H9 (cell line): ENCODE measurements around the gene ITM2C. TPM values are rescaled to one million over a fixed set of nuclear protein-coding genes. Genes with fewer than 3 reads are reported as not detected.
A peak's percentile ranks its signal among the peaks of the same experiment; 100 is the strongest.

Experiments
- DNase-seq: peaks from one replicate; pipeline ENCODE4 v3.0.0-alpha.2; 2017
- H2AFZ ChIP-seq: one replicate; pipeline ENCODE4 v1.6.1; 2013; ENCODE audit warnings: mild to moderate bottlenecking, low read length, control low read depth, moderate library complexity
- H2AK5ac ChIP-seq: 2 replicates; pipeline ENCODE4 v1.6.1; 2013; ENCODE audit warnings: low read length, control low read depth, mixed read lengths; ENCODE audit not compliant: insufficient read length
- H2BK120ac ChIP-seq: one replicate; pipeline ENCODE4 v1.6.1; 2013; ENCODE audit warnings: low read depth, mild to moderate bottlenecking, low read length, control low read depth, inconsistent platforms; ENCODE audit not compliant: poor library complexity, severe bottlenecking
- H2BK12ac ChIP-seq: 2 replicates; pipeline ENCODE4 v1.6.1; 2013; ENCODE audit warnings: low read length, control low read depth, mixed read lengths, low read depth; ENCODE audit not compliant: insufficient read length
- H2BK15ac ChIP-seq: 2 replicates; pipeline ENCODE4 v1.6.1; 2013; ENCODE audit warnings: low read depth, low read length, control low read depth
- H2BK20ac ChIP-seq: one replicate; pipeline ENCODE4 v1.6.1; 2013; ENCODE audit warnings: low read depth, mild to moderate bottlenecking, low read length, control low read depth, inconsistent platforms; ENCODE audit not compliant: poor library complexity, severe bottlenecking
- H2BK5ac ChIP-seq: 2 replicates; pipeline ENCODE4 v1.6.1; 2013; ENCODE audit warnings: low read length, control low read depth, mixed read lengths; ENCODE audit not compliant: insufficient read length
- H3K14ac ChIP-seq: 2 replicates; pipeline ENCODE4 v1.6.1; 2013; ENCODE audit warnings: low read length, control low read depth; ENCODE audit not compliant: insufficient read depth
- H3K18ac ChIP-seq: 2 replicates; pipeline ENCODE4 v1.6.1; 2013; ENCODE audit warnings: low read depth, mild to moderate bottlenecking, mixed read lengths, low read length, control low read depth; ENCODE audit not compliant: insufficient read length
- H3K23ac ChIP-seq: 2 replicates; pipeline ENCODE4 v1.6.1; 2013; ENCODE audit warnings: low read length, control low read depth, mixed read lengths, low read depth; ENCODE audit not compliant: insufficient read length
- H3K23me2 ChIP-seq: 2 replicates; pipeline ENCODE4 v1.6.1; 2013; ENCODE audit warnings: low read depth, mild to moderate bottlenecking, mixed read lengths, low read length, control low read depth; ENCODE audit not compliant: insufficient read length, poor library complexity, severe bottlenecking
- H3K27ac ChIP-seq: 2 replicates; pipeline ENCODE4 v1.5.1; 2013; ENCODE audit warnings: low read length, control low read depth, mixed read lengths, low read depth; ENCODE audit not compliant: insufficient read length
- H3K27me3 ChIP-seq: 2 replicates; pipeline ENCODE4 v1.6.1; 2013; ENCODE audit warnings: low read length, control low read depth, inconsistent platforms; ENCODE audit not compliant: insufficient read depth
- H3K4ac ChIP-seq: 2 replicates; pipeline ENCODE4 v1.6.1; 2013; ENCODE audit warnings: low read depth, mild to moderate bottlenecking, control low read depth, inconsistent platforms, low read length, moderate library complexity
- H3K4me1 ChIP-seq: 2 replicates; pipeline ENCODE4 v1.6.1; 2013; ENCODE audit warnings: low read length, control low read depth, inconsistent platforms; ENCODE audit not compliant: insufficient read depth
- H3K4me2 ChIP-seq: 2 replicates; pipeline ENCODE4 v1.6.1; 2013; ENCODE audit warnings: low read length, control low read depth, mixed read lengths; ENCODE audit not compliant: insufficient read length, insufficient read depth
- H3K56ac ChIP-seq: 2 replicates; pipeline ENCODE4 v1.6.1; 2013; ENCODE audit warnings: low read depth, mild to moderate bottlenecking, mixed read lengths, low read length, control low read depth; ENCODE audit not compliant: insufficient read length
- H3K79me1 ChIP-seq: 2 replicates; pipeline ENCODE4 v1.6.1; 2013; ENCODE audit warnings: low read depth, mild to moderate bottlenecking, moderate library complexity, low read length, control low read depth, inconsistent platforms; ENCODE audit not compliant: insufficient read depth, poor library complexity, severe bottlenecking
- H3K79me2 ChIP-seq: 2 replicates; pipeline ENCODE4 v1.6.1; 2013; ENCODE audit warnings: low read length, control low read depth, inconsistent platforms; ENCODE audit not compliant: insufficient read depth
- H3K9ac ChIP-seq: 2 replicates; pipeline ENCODE4 v1.6.1; 2013; ENCODE audit warnings: low read length, control low read depth, mixed read lengths; ENCODE audit not compliant: insufficient read length; ENCODE audit errors: extremely low read depth
- H3K9me3 ChIP-seq: one replicate; pipeline ENCODE4 v1.6.1; 2013; ENCODE audit warnings: low read depth, low read length, inconsistent platforms; ENCODE audit not compliant: control insufficient read depth
- H3T11ph ChIP-seq: one replicate; pipeline ENCODE4 v1.6.1; 2013; ENCODE audit warnings: mild to moderate bottlenecking, low read length, control low read depth, inconsistent platforms
- H4K20me1 ChIP-seq: one replicate; pipeline ENCODE4 v1.6.1; 2013; ENCODE audit not compliant: control insufficient read depth, insufficient read length, insufficient read depth
- H4K5ac ChIP-seq: 2 replicates; pipeline ENCODE4 v1.6.1; 2013; ENCODE audit warnings: low read depth, mild to moderate bottlenecking, mixed read lengths, low read length, control low read depth; ENCODE audit not compliant: insufficient read length
- H4K8ac ChIP-seq: replicated peaks from 2 replicates; pipeline ENCODE4 v1.6.1; 2013; ENCODE audit warnings: low read length, control low read depth, mixed read lengths, low read depth; ENCODE audit not compliant: insufficient read length
- H4K91ac ChIP-seq: 2 replicates; pipeline ENCODE4 v1.6.1; 2013; ENCODE audit warnings: low read depth, mild to moderate bottlenecking, moderate library complexity, mixed read lengths, low read length, control low read depth; ENCODE audit not compliant: insufficient read length
- H3K27ac Mint-ChIP-seq, 3 experiments: 2 replicates in 2 of 3; 3 replicates in 1 of 3; pipeline ENCODE4 v1.8.0; 2020 to 2021; ENCODE audit warnings: mixed read lengths in 3 of 3, mild to moderate bottlenecking in 1 of 3, moderate library complexity in 1 of 3
- H3K27me3 Mint-ChIP-seq: 2 replicates; pipeline ENCODE4 v1.8.0; 2021; ENCODE audit warnings: low read depth, mild to moderate bottlenecking, moderate library complexity, mixed read lengths
- H3K36me3 Mint-ChIP-seq, 3 experiments: 2 replicates in 2 of 3; 3 replicates in 1 of 3; pipeline ENCODE4 v1.8.0; 2020 to 2021; ENCODE audit warnings: low read depth in 3 of 3, mixed read lengths in 3 of 3; ENCODE audit not compliant: insufficient read depth in 1 of 3
- H3K4me1 Mint-ChIP-seq, 2 experiments: 2 replicates each; pipeline ENCODE4 v1.8.0; 2020; ENCODE audit warnings: mixed read lengths in 2 of 2
- H3K4me3 Mint-ChIP-seq, 2 experiments: 2 replicates in 1 of 2; 3 replicates in 1 of 2; pipeline ENCODE4 v1.8.0; 2020 to 2021; ENCODE audit warnings: mild to moderate bottlenecking in 2 of 2, mixed read lengths in 2 of 2, moderate library complexity in 1 of 2
- H3K9me3 Mint-ChIP-seq, 2 experiments: 2 replicates in 1 of 2; 3 replicates in 1 of 2; pipeline ENCODE4 v1.8.0; 2020; ENCODE audit warnings: mild to moderate bottlenecking in 2 of 2, mixed read lengths in 2 of 2, moderate library complexity in 1 of 2
- CTCF ChIP-seq: fragments of 200-600 bp; sonication (generic); conservative IDR thresholded peaks from 3 replicates; pipeline ENCODE4 v1.8.0; 2021; ENCODE audit warnings: antibody characterized with exemption, mild to moderate bottlenecking
- WGBS: extraction: QIAGEN DNeasy Blood & Tissue Kit; methylation state at CpG from one replicate; pipeline ENCODE4 v1.1.7; 2013; ENCODE audit warnings: missing lambda C conversion rate, low lambda C conversion rate, mixed read lengths; ENCODE audit not compliant: insufficient read length; ENCODE audit errors: extremely low coverage; 5-methylcytosine and 5-hydroxymethylcytosine counted together
- total RNA-seq: library from RNA; stranded (reverse); gene quantifications from 2 replicates; pipeline ENCODE4 v1.2.1, GENCODE V29; 2021

Gene ITM2C
- total RNA-seq, 1 experiment from 2014 or later, result 297 TPM

- no peak overlapping the region for H2AK5ac ChIP-seq
- Mint-ChIP-seq H3K4me3 (no peak overlapping the region), H3K36me3 (no peaks in the 10 kb centered on the region; a peak in 1 of 7 replicates), H3K9me3 (no peaks in the 10 kb centered on the region), H3K4me1 (no peaks in the 10 kb centered on the region; a peak in 3 of 4 replicates), H3K27ac (no peak overlapping the region; a peak in 1 of 7 replicates), H3K27me3 (peaks cover 4% of the 10 kb centered on the region)
- no peak overlapping the region for H3T11ph ChIP-seq
- TF ChIP-seq CTCF, result no peak
- no peak overlapping the region for H2BK5ac ChIP-seq
- no peak overlapping the region for H3K23ac ChIP-seq
- no peak overlapping the region for H3K4me2 ChIP-seq
- no peak overlapping the region for H3K27ac ChIP-seq
- H3K56ac ChIP-seq, result no peak overlapping the region
- no peak overlapping the region; the same call in 1 of the 2 replicates for H3K14ac ChIP-seq
- WGBS, result no CpG with 5 or more reads among the region's 11 CpGs
- no peaks in the 10 kb centered on the region for H3K27me3 ChIP-seq
- no peak overlapping the region for H2BK120ac ChIP-seq
- no peak overlapping the region for H3K9ac ChIP-seq
- H3K23me2 ChIP-seq, result no peaks in the 10 kb centered on the region
- H2AFZ ChIP-seq, result no peak overlapping the region
- no peaks in the 10 kb centered on the region for H3K9me3 ChIP-seq
- no peak overlapping the region for H2BK12ac ChIP-seq
- peak; percentile 21 for DNase-seq
- no peaks in the 10 kb centered on the region for H4K20me1 ChIP-seq
- no peak overlapping the region for H3K4ac ChIP-seq
- no peak overlapping the region for H2BK20ac ChIP-seq
- H4K8ac ChIP-seq, result no peak overlapping the region
- H2BK15ac ChIP-seq, result no peak overlapping the region
- H3K4me1 ChIP-seq, result no peaks in the 10 kb centered on the region
- no peak overlapping the region for H3K18ac ChIP-seq
- no peak overlapping the region for H4K5ac ChIP-seq
- no peaks in the 10 kb centered on the region for H3K79me2 ChIP-seq
- H4K91ac ChIP-seq, result no peak overlapping the region
- no peaks in the 10 kb centered on the region for H3K79me1 ChIP-seq
Measured at GRCh38 chr2:230921806-230922595, 57.3 kb downstream of the ITM2C start.
